DND-41 (cell line): ENCODE results near the gene TCP11.
"Not testable (repeated sequence)": the region's sequence is repeated elsewhere in the genome, so short reads cannot be mapped to it uniquely, and the experiment has no call there.

Experiments used
- EZH2 ChIP-seq: IDR thresholded peaks from 3 replicates; pipeline ENCODE4 v1.6.1; 2012; ENCODE audit warnings: borderline replicate concordance, low read depth, mild to moderate bottlenecking, moderate library complexity, low read length, inconsistent platforms; ENCODE audit not compliant: severe bottlenecking
- TF ChIP-seq, protein P1 (sequence below): IDR thresholded peaks from 2 replicates; pipeline ENCODE4 v1.5.1; 2012; ENCODE audit warnings: borderline replicate concordance, low read length, moderate library complexity, mild to moderate bottlenecking; ENCODE audit not compliant: poor library complexity, severe bottlenecking; ENCODE audit errors: extremely low read depth

DNA sequence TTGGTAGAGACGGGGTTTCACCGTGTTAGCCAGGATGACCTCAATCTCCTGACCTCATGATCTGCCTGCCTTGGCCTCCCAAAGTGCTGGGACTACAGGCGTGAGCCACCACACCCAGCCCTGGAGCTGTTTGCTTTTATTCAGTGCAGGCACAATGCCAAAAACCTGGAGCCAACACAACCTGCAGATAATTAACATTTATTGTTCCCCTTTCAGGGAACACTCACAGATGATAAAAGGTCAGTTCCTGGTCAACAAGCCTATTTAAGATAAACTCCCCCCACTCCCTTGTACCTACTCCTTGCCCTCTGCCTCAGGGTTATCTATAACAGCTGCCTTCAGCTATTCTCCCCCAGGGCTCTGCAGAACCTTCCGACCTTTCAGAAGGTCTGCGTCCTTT, 33.4 kb downstream of the TCP11 start:
- TF ChIP-seq, protein P1, sequence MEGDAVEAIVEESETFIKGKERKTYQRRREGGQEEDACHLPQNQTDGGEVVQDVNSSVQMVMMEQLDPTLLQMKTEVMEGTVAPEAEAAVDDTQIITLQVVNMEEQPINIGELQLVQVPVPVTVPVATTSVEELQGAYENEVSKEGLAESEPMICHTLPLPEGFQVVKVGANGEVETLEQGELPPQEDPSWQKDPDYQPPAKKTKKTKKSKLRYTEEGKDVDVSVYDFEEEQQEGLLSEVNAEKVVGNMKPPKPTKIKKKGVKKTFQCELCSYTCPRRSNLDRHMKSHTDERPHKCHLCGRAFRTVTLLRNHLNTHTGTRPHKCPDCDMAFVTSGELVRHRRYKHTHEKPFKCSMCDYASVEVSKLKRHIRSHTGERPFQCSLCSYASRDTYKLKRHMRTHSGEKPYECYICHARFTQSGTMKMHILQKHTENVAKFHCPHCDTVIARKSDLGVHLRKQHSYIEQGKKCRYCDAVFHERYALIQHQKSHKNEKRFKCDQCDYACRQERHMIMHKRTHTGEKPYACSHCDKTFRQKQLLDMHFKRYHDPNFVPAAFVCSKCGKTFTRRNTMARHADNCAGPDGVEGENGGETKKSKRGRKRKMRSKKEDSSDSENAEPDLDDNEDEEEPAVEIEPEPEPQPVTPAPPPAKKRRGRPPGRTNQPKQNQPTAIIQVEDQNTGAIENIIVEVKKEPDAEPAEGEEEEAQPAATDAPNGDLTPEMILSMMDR: not testable (repeated sequence)
- TF ChIP-seq EZH2: not testable (repeated sequence)
